Umbilical cord (tissue), 2 donors: ENCODE results near the gene UGT1A3. TPM values are rescaled to one million over a fixed set of nuclear protein-coding genes. Genes with fewer than 3 reads are reported as not detected.
"Not testable (repeated sequence)": the region's sequence is repeated elsewhere in the genome, so short reads cannot be mapped to it uniquely, and the experiment has no call there.

Source experiments
- DNase-seq: peaks from one replicate; pipeline ENCODE4 v3.0.0-alpha.2; 2015; ENCODE audit warnings: low spot score
- total RNA-seq: library from RNA; depleted of rRNA; stranded (reverse); fragments of >200 nt; gene quantifications from one replicate; pipeline ENCODE4 v1.2.3, GENCODE V29; 2014; ENCODE audit warnings: low replicate concordance; ENCODE audit not compliant: insufficient read depth

UGT1A3 gene
- total RNA-seq, 1 donor from 2014 or later, result not detected

GRCh38 chr2:233707940-233708644 lies 20.8 kb upstream of the UGT1A3 start:
- DNase-seq, result no peak

GRCh38 chr2:233708942-233709341 lies 19.9 kb upstream of the UGT1A3 start:
- no peak for DNase-seq

- DNase-seq, result peak; percentile 79
These were observed 17.4 kb upstream of the UGT1A3 start for GRCh38 chr2:233711312-233712008.

- DNase-seq, result no peak
These were observed 16.1 kb upstream of the UGT1A3 start, which contains the start of gene UGT1A5 for GRCh38 chr2:233712611-233713261. Gene UGT1A5 (plus strand): TSS chr2:233712907. CDS start chr2:233712992, 85 bp downstream.

GRCh38 chr2:233713262-233713615 lies 15.6 kb upstream of the UGT1A3 start:
- DNase-seq, result no peak

GRCh38 chr2:233714121-233714520 lies 14.7 kb upstream of the UGT1A3 start:
- no peak for DNase-seq

GRCh38 chr2:233718552-233718951 lies 10.3 kb upstream of the UGT1A3 start, which contains the start of gene UGT1A4:
Gene UGT1A4 (plus strand): TSS chr2:233718736. CDS start chr2:233718821, 85 bp downstream.
- DNase-seq, result no peak

GRCh38 chr2:233736868-233737653 lies 8.2 kb downstream of the UGT1A3 start:
- DNase-seq, result not testable (repeated sequence)

GRCh38 chr2:233740870-233741269 lies 12.0 kb downstream of the UGT1A3 start:
- DNase-seq, result no peak

GRCh38 chr2:233743464-233744259 lies 14.8 kb downstream of the UGT1A3 start:
- no peak for DNase-seq

- DNase-seq, result no peak
These were observed 16.4 kb downstream of the UGT1A3 start for GRCh38 chr2:233745073-233745755.

GRCh38 chr2:233745838-233746237 lies 17.0 kb downstream of the UGT1A3 start:
- DNase-seq, result not testable (repeated sequence)

- DNase-seq, result no peak
These were observed 17.8 kb downstream of the UGT1A3 start for GRCh38 chr2:233746475-233747282.

- DNase-seq, result no peak
These were observed 18.4 kb downstream of the UGT1A3 start for GRCh38 chr2:233747283-233747544.

- not testable (repeated sequence) for DNase-seq
These were observed 21.8 kb downstream of the UGT1A3 start for GRCh38 chr2:233750689-233751088.

GRCh38 chr2:233751212-233752009 lies 22.6 kb downstream of the UGT1A3 start:
- not testable (repeated sequence) for DNase-seq

GRCh38 chr2:233754872-233755611 lies 26.2 kb downstream of the UGT1A3 start:
- no peak for DNase-seq
